Panc1 (cell line): ENCODE measurements around the gene ELMO1. TPM values are rescaled to one million over a fixed set of nuclear protein-coding genes. Genes with fewer than 3 reads are reported as not detected.

ENCODE experiments used
- ATAC-seq: fragments of 200-7000 bp; cut with Tn5 transposase; 2 replicates; pipeline ENCODE4 v1.9.1; 2020; ENCODE audit warnings: mild to moderate bottlenecking, moderate library complexity
- BruUV-seq: library from RNA; stranded (reverse); fragments of 400-500 nt; replicated peaks from 2 replicates; lab custom pipeline; 2021; lab: Mats Ljungman, UMichigan
- CTCF ChIA-PET: fragments of 300-600 bp; sonication (Branson Sonifier 250); formaldehyde crosslinking; loops from one replicate; lab custom pipeline; 2022; ENCODE audit warnings: antibody characterized with exemption; lab: Charles Lee
- POLR2A ChIA-PET: fragments of 300-600 bp; sonication (Branson Sonifier 250); formaldehyde crosslinking; loops from one replicate; lab custom pipeline; 2022; ENCODE audit warnings: antibody characterized with exemption; lab: Charles Lee
- DNase-seq: peaks from one replicate; pipeline ENCODE4 v3.0.0-alpha.2; 2010; ENCODE audit warnings: low read depth, low spot score
- H3K27ac ChIP-seq: 2 replicates; pipeline ENCODE4 v1.5.1; 2011; ENCODE audit warnings: mild to moderate bottlenecking, low read length, inconsistent platforms
- H3K27me3 ChIP-seq: fragments of 200-500 bp; sonication (Bioruptor generic); 2 replicates; pipeline ENCODE4 v1.6.0; 2014; ENCODE audit warnings: low read length, inconsistent platforms; ENCODE audit not compliant: control insufficient read depth, insufficient read depth
- H3K36me3 ChIP-seq: fragments of 200-500 bp; sonication (Bioruptor generic); 2 replicates; pipeline ENCODE4 v1.5.1; 2014; ENCODE audit warnings: inconsistent platforms, mild to moderate bottlenecking, low read length, moderate library complexity; ENCODE audit not compliant: control insufficient read depth, insufficient read depth
- H3K4me1 ChIP-seq: 2 replicates; pipeline ENCODE4 v1.5.1; 2011; ENCODE audit warnings: inconsistent platforms, mild to moderate bottlenecking, low read length, moderate library complexity; ENCODE audit not compliant: control insufficient read depth, insufficient read depth
- H3K4me3 ChIP-seq, 2 experiments: 2 replicates each; pipeline ENCODE4 v1.5.1; 2011 to 2012; ENCODE audit warnings: low read depth in 2 of 2, low read length in 2 of 2, mild to moderate bottlenecking in 2 of 2, inconsistent platforms in 1 of 2, moderate library complexity in 1 of 2
- H3K9me3 ChIP-seq: fragments of 200-500 bp; sonication (Bioruptor generic); 2 replicates; pipeline ENCODE4 v1.5.1; 2014; ENCODE audit warnings: low read depth, mild to moderate bottlenecking, inconsistent platforms, low read length, moderate library complexity; ENCODE audit not compliant: control insufficient read depth, insufficient read depth
- CTCF ChIP-seq: fragments of 450-650 bp; IDR thresholded peaks from 2 replicates; pipeline ENCODE4 v1.5.1; 2017; ENCODE audit warnings: mild to moderate bottlenecking
- POLR2AphosphoS5 ChIP-seq: IDR thresholded peaks from 2 replicates; pipeline ENCODE4 v1.6.1; 2012; ENCODE audit warnings: mild to moderate bottlenecking, low read depth, low read length, moderate library complexity
- REST ChIP-seq, 2 experiments: IDR thresholded peaks; 2 replicates each; pipeline ENCODE4 v1.6.1; 2011 to 2012; ENCODE audit warnings: low read depth in 2 of 2, control low read depth in 1 of 2, low read length in 1 of 2, mild to moderate bottlenecking in 1 of 2, moderate library complexity in 1 of 2; ENCODE audit not compliant: insufficient read depth in 1 of 2
- SIN3A ChIP-seq: IDR thresholded peaks from 2 replicates; pipeline ENCODE4 v1.6.1; 2012; ENCODE audit warnings: low read depth, mild to moderate bottlenecking, low read length, moderate library complexity, borderline replicate concordance; ENCODE audit not compliant: insufficient read depth
- TCF7L2 ChIP-seq: IDR thresholded peaks from 2 replicates; pipeline ENCODE4 v1.6.1; 2011; ENCODE audit warnings: mild to moderate bottlenecking, low read depth, low read length, inconsistent platforms
- in situ Hi-C: cut with HindIII; loops from 2 replicates; pipeline ENCODE4 v1.10.0; 2016; ENCODE audit warnings: low sequenced_read_pairs, low pct_unique_long_range_greater_than_20kb
- intact Hi-C: fragments of 100-400 bp; cut with micrococcal nuclease; formaldehyde crosslinking; loops from one replicate; pipeline ENCODE4 v1.10.0; 2022; ENCODE audit not compliant: unreplicated experiment
- total RNA-seq: library from RNA; stranded (reverse); gene quantifications from one replicate; pipeline ENCODE4 v1.2.1, GENCODE V29; 2021; ENCODE audit not compliant: unreplicated experiment

Gene ELMO1
- total RNA-seq, 1 experiment from 2014 or later: 0.80 TPM

- no peak overlapping the region for H3K4me3 ChIP-seq
- no peak for DNase-seq
- no peaks in the 10 kb centered on the region for H3K9me3 ChIP-seq
- no TSS peak for BruUV-seq
- ATAC-seq: no peak
- no peak overlapping the region for H3K27ac ChIP-seq
- intact Hi-C loops (no loop called here), in situ Hi-C loops (no loop called here)
- no peaks in the 10 kb centered on the region for H3K36me3 ChIP-seq
- no peaks in the 10 kb centered on the region for H3K4me1 ChIP-seq
- CTCF ChIA-PET: no interaction called here
- TF ChIP-seq REST (IDR thresholded peaks at IDR 0.05; ENCODE audit: insufficient read depth in 1 of 2, low read depth in 2 of 2, low read length in 1 of 2) (no peak), POLR2AphosphoS5 (no peak), TCF7L2 (no peak), SIN3A (no peak), CTCF (no peak)
- POLR2A ChIA-PET: no interaction called here
- peaks cover 10% of the 10 kb centered on the region for H3K27me3 ChIP-seq
Measured at GRCh38 chr7:37265876-37266275, 182.8 kb downstream of the ELMO1 start.

DNA sequence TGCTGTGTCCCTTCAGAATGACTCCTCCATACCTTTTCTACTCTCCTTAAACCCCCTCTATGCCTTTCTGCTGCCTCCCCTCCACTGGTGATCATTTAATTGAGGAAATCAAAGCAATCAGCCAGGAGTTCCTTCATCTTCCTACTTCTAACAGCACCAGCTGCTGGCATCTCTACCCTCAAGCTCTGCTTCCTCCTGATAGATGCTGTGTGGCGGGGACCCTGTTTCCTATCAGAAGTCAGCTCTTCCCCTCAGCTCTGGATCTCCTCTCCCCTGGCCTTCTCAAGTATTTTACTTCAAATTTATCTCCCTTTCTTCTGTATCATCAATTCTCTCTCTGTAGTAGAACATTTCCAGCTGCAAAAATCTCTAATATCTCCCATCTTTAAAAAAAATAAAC is 183.7 kb downstream of the ELMO1 start:
- Histone ChIP-seq H3K9me3 (no peaks in the 10 kb centered on the region), H3K27me3 (peaks cover 17% of the 10 kb centered on the region), H3K4me3 (no peak overlapping the region), H3K36me3 (no peaks in the 10 kb centered on the region), H3K4me1 (no peaks in the 10 kb centered on the region), H3K27ac (no peak overlapping the region)
- in situ Hi-C loops (no loop called here), intact Hi-C loops (no loop called here)
- DNase-seq (no peak), ATAC-seq (no peak)
- ChIA-PET CTCF (no interaction called here), POLR2A (no interaction called here)
- TF ChIP-seq CTCF (no peak), TCF7L2 (no peak), REST (IDR thresholded peaks at IDR 0.05; ENCODE audit: insufficient read depth in 1 of 2, low read depth in 2 of 2, low read length in 1 of 2) (no peak), SIN3A (no peak), POLR2AphosphoS5 (no peak)
- no TSS peak for BruUV-seq
